DOHH2 (cell line): Measurements from ENCODE around the gene PRX.

Experiments
- H3F3A ChIP-seq: fragments of 200-600 bp; sonication (generic), shearing (Covaris generic); 2 replicates; pipeline ENCODE4 v1.6.0; 2016; ENCODE audit warnings: antibody characterized with exemption, mild to moderate bottlenecking; ENCODE audit not compliant: control insufficient read depth, insufficient read depth
- H3K27ac ChIP-seq: fragments of 200-600 bp; sonication (generic); 2 replicates; pipeline ENCODE4 v1.5.1; 2014; ENCODE audit warnings: low read depth, mild to moderate bottlenecking, low read length, moderate library complexity
- H3K27me3 ChIP-seq: fragments of 200-600 bp; sonication (generic); 2 replicates; pipeline ENCODE4 v1.6.1; 2014; ENCODE audit warnings: mild to moderate bottlenecking, low read length, mixed read lengths; ENCODE audit not compliant: control insufficient read depth
- H3K36me3 ChIP-seq: fragments of 200-600 bp; sonication (generic); 2 replicates; pipeline ENCODE4 v1.6.1; 2014; ENCODE audit warnings: mild to moderate bottlenecking, low read length, moderate library complexity, mixed read lengths; ENCODE audit not compliant: control insufficient read depth
- H3K4me1 ChIP-seq: fragments of 200-600 bp; sonication (generic); 2 replicates; pipeline ENCODE4 v1.6.1; 2014; ENCODE audit warnings: mild to moderate bottlenecking, low read length, mixed read lengths; ENCODE audit not compliant: control insufficient read depth
- H3K4me2 ChIP-seq: fragments of 200-600 bp; sonication (generic); 2 replicates; pipeline ENCODE4 v1.6.0; 2014; ENCODE audit warnings: mild to moderate bottlenecking, low read length, moderate library complexity
- H3K4me3 ChIP-seq: fragments of 200-600 bp; sonication (generic); 2 replicates; pipeline ENCODE4 v1.5.1; 2014; ENCODE audit warnings: mild to moderate bottlenecking, low read length, mixed read lengths
- H3K79me2 ChIP-seq: fragments of 200-600 bp; sonication (generic); 2 replicates; pipeline ENCODE4 v1.6.1; 2014; ENCODE audit warnings: mild to moderate bottlenecking, low read length, mixed read lengths; ENCODE audit not compliant: control insufficient read depth
- H3K9me2 ChIP-seq: fragments of 200-600 bp; sonication (generic); replicated peaks from 2 replicates; pipeline ENCODE4 v1.6.1; 2014; ENCODE audit warnings: mild to moderate bottlenecking, low read length, mixed read lengths; ENCODE audit not compliant: control insufficient read depth
- H3K9me3 ChIP-seq: fragments of 200-600 bp; sonication (generic); 2 replicates; pipeline ENCODE4 v1.6.1; 2014; ENCODE audit warnings: antibody characterized with exemption, low read length, mixed read lengths; ENCODE audit not compliant: control insufficient read depth, insufficient read depth
- H4K20me1 ChIP-seq: fragments of 200-600 bp; sonication (generic); 2 replicates; pipeline ENCODE4 v1.6.0; 2014; ENCODE audit warnings: low read depth, mild to moderate bottlenecking, antibody characterized with exemption, low read length, moderate library complexity; ENCODE audit not compliant: control insufficient read depth, insufficient read depth
- EZH2phosphoT487 ChIP-seq: fragments of 200-600 bp; sonication (generic); IDR thresholded peaks from 2 replicates; pipeline ENCODE4 v1.6.1; 2017; ENCODE audit warnings: borderline replicate concordance, mild to moderate bottlenecking, antibody characterized with exemption, low read length, moderate library complexity, mixed read lengths
- TF ChIP-seq, protein P1 (sequence below): fragments of 200-600 bp; sonication (generic); IDR thresholded peaks from one replicate; pipeline ENCODE4 v1.5.1; 2014; ENCODE audit warnings: antibody characterized with exemption, mild to moderate bottlenecking, low read depth, low read length; ENCODE audit not compliant: poor library complexity, severe bottlenecking

PRX gene

DNA sequence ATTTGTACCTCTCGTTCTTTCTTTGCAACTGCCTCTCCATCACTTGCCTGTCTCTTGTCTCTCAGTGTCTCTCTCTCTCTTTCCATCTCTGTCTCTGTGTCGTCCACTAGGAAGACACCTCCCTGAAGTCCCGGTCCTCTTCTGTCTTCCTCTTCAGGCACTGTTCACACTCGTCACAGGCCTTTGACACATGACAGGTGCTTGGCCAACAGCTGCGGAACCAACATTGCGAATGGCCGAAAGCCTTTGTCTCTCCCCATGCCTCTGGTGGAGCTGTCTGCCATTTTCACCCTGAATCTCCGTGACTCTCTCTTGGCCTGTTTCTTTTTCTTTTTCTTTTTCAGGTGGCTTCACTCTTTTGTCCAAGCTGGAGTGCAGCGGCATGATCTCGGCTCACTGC is 26.0 kb downstream of the PRX start:
- Histone ChIP-seq H3K4me3 (no peak overlapping the region), H3K4me2 (no peak overlapping the region), H3K79me2 (no peaks in the 10 kb centered on the region), H3K36me3 (no peaks in the 10 kb centered on the region), H3F3A (no peaks in the 10 kb centered on the region), H3K9me2 (no peaks in the 10 kb centered on the region), H3K27me3 (no peaks in the 10 kb centered on the region), H3K4me1 (no peaks in the 10 kb centered on the region), H3K9me3 (no peaks in the 10 kb centered on the region), H3K27ac (no peak overlapping the region), H4K20me1 (no peaks in the 10 kb centered on the region)
- TF ChIP-seq, protein P1, sequence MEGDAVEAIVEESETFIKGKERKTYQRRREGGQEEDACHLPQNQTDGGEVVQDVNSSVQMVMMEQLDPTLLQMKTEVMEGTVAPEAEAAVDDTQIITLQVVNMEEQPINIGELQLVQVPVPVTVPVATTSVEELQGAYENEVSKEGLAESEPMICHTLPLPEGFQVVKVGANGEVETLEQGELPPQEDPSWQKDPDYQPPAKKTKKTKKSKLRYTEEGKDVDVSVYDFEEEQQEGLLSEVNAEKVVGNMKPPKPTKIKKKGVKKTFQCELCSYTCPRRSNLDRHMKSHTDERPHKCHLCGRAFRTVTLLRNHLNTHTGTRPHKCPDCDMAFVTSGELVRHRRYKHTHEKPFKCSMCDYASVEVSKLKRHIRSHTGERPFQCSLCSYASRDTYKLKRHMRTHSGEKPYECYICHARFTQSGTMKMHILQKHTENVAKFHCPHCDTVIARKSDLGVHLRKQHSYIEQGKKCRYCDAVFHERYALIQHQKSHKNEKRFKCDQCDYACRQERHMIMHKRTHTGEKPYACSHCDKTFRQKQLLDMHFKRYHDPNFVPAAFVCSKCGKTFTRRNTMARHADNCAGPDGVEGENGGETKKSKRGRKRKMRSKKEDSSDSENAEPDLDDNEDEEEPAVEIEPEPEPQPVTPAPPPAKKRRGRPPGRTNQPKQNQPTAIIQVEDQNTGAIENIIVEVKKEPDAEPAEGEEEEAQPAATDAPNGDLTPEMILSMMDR = no peak
- no peak for TF ChIP-seq EZH2phosphoT487

DNA sequence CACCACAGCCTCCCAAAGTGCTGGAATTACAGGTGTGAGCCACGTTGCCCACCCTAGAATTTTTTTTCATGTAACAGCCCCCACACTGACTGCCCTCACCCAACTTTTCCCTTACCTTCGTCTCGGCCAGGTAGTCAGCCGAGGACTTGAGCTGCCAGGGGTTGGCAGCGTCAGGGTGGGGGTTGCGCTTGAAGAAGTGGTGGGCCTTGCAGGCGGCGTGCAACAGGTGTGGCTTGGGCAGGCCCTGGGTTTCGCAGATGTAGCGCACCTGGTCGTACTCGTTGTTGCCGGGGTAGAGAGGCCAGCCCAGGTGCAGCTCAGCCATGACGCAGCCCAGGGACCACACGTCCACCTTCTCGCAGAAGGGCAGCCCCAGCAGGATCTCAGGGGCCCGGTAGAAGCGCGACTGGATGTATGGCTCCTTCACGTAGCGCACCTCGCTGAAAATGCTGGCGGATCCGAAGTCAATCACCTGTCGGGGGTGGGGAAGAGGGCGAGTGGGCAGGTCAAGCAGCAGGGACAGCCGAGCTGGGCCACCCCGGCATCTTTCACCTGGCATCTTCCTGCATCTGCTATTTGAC is 29.4 kb downstream of the PRX start:
- Histone ChIP-seq H3K9me2 (no peaks in the 10 kb centered on the region), H3K27ac (no peak overlapping the region), H3K79me2 (no peaks in the 10 kb centered on the region), H3F3A (no peaks in the 10 kb centered on the region), H3K36me3 (no peaks in the 10 kb centered on the region), H3K4me1 (no peaks in the 10 kb centered on the region), H3K9me3 (no peaks in the 10 kb centered on the region), H4K20me1 (no peaks in the 10 kb centered on the region), H3K4me2 (no peak overlapping the region), H3K27me3 (no peaks in the 10 kb centered on the region), H3K4me3 (no peak overlapping the region)
- TF ChIP-seq EZH2phosphoT487 = no peak
- TF ChIP-seq, protein P1 = no peak

DNA sequence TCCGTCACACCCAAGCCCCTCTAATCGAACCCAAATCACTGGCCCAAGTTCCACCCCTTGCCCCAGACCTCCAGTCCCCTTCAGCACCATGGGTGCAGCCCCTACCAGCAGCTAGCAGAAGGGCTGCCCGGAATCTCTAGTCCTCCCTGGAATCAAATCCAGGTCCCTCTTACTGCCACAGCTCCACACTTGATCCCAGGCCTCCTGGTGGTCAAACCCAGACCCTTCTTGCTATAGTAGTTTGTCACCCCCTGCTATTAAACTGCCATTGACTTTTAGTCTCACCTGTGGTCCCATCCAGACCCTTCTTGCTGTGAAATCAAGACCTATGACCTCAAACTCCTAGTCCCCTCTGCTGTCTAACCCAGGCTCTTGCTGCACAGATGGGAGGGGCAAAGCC is 31.9 kb downstream of the PRX start:
- no peaks in the 10 kb centered on the region for H3K36me3 ChIP-seq
- H3K27ac ChIP-seq = no peak overlapping the region
- H3K9me3 ChIP-seq = no peaks in the 10 kb centered on the region
- H3K4me2 ChIP-seq = no peak overlapping the region
- no peaks in the 10 kb centered on the region for H3K79me2 ChIP-seq
- H3K4me1 ChIP-seq = no peaks in the 10 kb centered on the region
- no peaks in the 10 kb centered on the region for H3F3A ChIP-seq
- H3K27me3 ChIP-seq = no peaks in the 10 kb centered on the region
- no peaks in the 10 kb centered on the region for H3K9me2 ChIP-seq
- TF ChIP-seq EZH2phosphoT487 = no peak
- no peaks in the 10 kb centered on the region for H4K20me1 ChIP-seq
- H3K4me3 ChIP-seq = no peak overlapping the region

DNA sequence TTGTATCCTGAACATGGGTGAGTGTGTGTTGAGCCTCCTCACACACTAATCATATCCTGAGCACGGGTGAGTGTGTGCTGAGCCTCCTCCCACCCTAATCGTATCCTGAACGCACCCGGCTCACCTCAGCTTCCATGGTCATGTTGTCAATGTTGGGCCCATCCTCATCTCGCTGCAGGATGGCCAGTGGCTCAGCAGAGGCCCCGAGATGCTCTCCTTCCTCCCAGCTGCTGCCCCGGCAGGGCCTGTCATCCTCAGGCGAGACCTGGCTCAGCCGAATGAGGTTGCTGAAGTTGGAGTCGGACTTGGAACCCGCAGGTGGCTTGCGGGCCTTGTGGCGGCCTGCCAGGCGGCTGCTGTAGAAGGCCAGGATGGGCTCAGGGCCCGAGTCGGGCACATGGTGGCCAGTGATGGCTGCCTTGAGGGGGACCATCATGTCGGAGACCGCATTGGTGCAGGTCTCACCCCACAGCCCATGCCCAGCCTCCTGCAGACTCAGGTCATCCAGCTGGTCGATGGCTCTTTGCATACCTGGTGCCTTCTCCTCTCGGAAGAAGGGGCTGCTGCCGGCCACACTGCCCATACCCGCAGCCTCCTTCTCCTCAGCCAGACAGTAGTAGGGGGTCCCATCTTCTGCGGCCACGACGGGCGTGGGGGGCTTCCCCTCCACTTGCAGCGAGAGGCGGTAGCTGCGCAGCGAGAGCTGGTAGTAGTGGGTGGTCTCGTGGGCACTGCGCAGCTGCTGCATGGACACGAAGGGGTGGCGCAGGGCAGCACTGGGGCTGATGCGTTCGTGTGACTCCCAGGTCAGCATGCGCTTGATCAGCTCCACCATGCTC is 32.8 kb downstream of the PRX start:
- no peaks in the 10 kb centered on the region for H4K20me1 ChIP-seq
- no peak overlapping the region for H3K27ac ChIP-seq
- H3K9me3 ChIP-seq = no peaks in the 10 kb centered on the region
- no peaks in the 10 kb centered on the region for H3K36me3 ChIP-seq
- no peak overlapping the region for H3K4me3 ChIP-seq
- H3K4me2 ChIP-seq = no peak overlapping the region
- no peaks in the 10 kb centered on the region for H3F3A ChIP-seq
- no peaks in the 10 kb centered on the region for H3K27me3 ChIP-seq
- no peaks in the 10 kb centered on the region for H3K9me2 ChIP-seq
- no peak for TF ChIP-seq EZH2phosphoT487
- TF ChIP-seq, protein P1 = no peak
- H3K79me2 ChIP-seq = no peaks in the 10 kb centered on the region
- H3K4me1 ChIP-seq = no peaks in the 10 kb centered on the region
